ENCODE measurements around the gene EXOC6. TPM values are rescaled to one million over a fixed set of nuclear protein-coding genes. Genes with fewer than 3 reads are reported as not detected.
"Not testable (repeated sequence)": the region's sequence is repeated elsewhere in the genome, so short reads cannot be mapped to it uniquely, and the experiment has no call there.

The EXOC6 gene
- total RNA-seq, 1 donor from 2014 or later, result 25.6 TPM

GRCh38 chr10:92938841-92939240 lies 90.5 kb downstream of the EXOC6 start:
- no peak overlapping the region for H3K4me3 ChIP-seq
- no peaks in the 10 kb centered on the region for H3K27me3 ChIP-seq
- H3K36me3 Mint-ChIP-seq, result no peaks in the 10 kb centered on the region
- no peaks in the 10 kb centered on the region for H3K4me1 ChIP-seq
- DNase-seq (ENCODE audit: low spot score), result no peak
- no peak overlapping the region for H3K9ac ChIP-seq
- H3F3A ChIP-seq (ENCODE audit: low read depth), result peaks cover 6% of the 10 kb centered on the region
- no peaks in the 10 kb centered on the region for H3K27me3 Mint-ChIP-seq (ENCODE audit: insufficient read depth, low read depth)
- no peak overlapping the region for H3K27ac Mint-ChIP-seq
- TF ChIP-seq EZH2phosphoT487 (IDR thresholded peaks at IDR 0.05) (no peak), EZH2 (IDR thresholded peaks at IDR 0.05) (no peak)
- TF ChIP-seq, protein P1, sequence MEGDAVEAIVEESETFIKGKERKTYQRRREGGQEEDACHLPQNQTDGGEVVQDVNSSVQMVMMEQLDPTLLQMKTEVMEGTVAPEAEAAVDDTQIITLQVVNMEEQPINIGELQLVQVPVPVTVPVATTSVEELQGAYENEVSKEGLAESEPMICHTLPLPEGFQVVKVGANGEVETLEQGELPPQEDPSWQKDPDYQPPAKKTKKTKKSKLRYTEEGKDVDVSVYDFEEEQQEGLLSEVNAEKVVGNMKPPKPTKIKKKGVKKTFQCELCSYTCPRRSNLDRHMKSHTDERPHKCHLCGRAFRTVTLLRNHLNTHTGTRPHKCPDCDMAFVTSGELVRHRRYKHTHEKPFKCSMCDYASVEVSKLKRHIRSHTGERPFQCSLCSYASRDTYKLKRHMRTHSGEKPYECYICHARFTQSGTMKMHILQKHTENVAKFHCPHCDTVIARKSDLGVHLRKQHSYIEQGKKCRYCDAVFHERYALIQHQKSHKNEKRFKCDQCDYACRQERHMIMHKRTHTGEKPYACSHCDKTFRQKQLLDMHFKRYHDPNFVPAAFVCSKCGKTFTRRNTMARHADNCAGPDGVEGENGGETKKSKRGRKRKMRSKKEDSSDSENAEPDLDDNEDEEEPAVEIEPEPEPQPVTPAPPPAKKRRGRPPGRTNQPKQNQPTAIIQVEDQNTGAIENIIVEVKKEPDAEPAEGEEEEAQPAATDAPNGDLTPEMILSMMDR (IDR thresholded peaks at IDR 0.05), result no peak
- no peaks in the 10 kb centered on the region for H3K79me2 ChIP-seq (ENCODE audit: low read depth)
- H3K9me3 ChIP-seq (ENCODE audit: low read depth), result peaks cover 3% of the 10 kb centered on the region
- no peak overlapping the region for H3K27ac ChIP-seq
- H3K4me1 Mint-ChIP-seq, result no peaks in the 10 kb centered on the region
- no peak overlapping the region for H2AFZ ChIP-seq (replicated peaks)
- no peaks in the 10 kb centered on the region for H3K36me3 ChIP-seq
- no peaks in the 10 kb centered on the region for H3K9me3 Mint-ChIP-seq
- no peak overlapping the region for H3K4me2 ChIP-seq
- H4K20me1 ChIP-seq (ENCODE audit: low read depth), result no peaks in the 10 kb centered on the region
- no peak overlapping the region for H3K4me3 Mint-ChIP-seq

DNA sequence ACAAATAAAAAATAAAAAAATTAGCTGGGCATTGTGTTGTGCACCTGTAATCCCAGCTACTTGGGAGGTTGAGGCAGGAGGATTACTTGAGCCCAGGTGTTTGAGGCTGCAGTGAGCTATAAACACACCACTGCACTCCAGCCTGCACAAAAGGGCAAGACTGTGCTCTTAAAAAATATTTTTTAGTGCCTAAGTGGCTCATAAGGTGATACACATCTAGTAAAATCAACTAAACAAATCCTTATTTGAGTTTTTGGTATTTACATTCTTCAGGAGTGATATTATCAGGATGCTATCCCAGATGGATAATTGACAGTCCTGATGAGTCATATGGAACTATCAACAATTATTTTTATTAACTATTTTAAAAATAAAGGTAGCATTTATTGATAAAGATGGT lies 93.9 kb downstream of the EXOC6 start:
- no peaks in the 10 kb centered on the region for H3K79me2 ChIP-seq (ENCODE audit: low read depth)
- no peak overlapping the region for H3K4me3 ChIP-seq
- no peaks in the 10 kb centered on the region for H3K9me3 ChIP-seq (ENCODE audit: low read depth)
- no peak overlapping the region for H3K4me2 ChIP-seq
- no peak overlapping the region for H3K27ac Mint-ChIP-seq
- no peak overlapping the region for H2AFZ ChIP-seq (replicated peaks)
- no peak for TF ChIP-seq EZH2phosphoT487 (IDR thresholded peaks at IDR 0.05)
- TF ChIP-seq, protein P1 (IDR thresholded peaks at IDR 0.05), result no peak
- no peak for TF ChIP-seq EZH2 (IDR thresholded peaks at IDR 0.05)
- H4K20me1 ChIP-seq (ENCODE audit: low read depth), result no peaks in the 10 kb centered on the region
- H3K4me1 Mint-ChIP-seq, result no peaks in the 10 kb centered on the region
- no peak overlapping the region for H3K4me3 Mint-ChIP-seq
- no peaks in the 10 kb centered on the region for H3K27me3 ChIP-seq
- no peak for DNase-seq (ENCODE audit: low spot score)
- H3K36me3 Mint-ChIP-seq, result peaks cover 4% of the 10 kb centered on the region
- no peaks in the 10 kb centered on the region for H3F3A ChIP-seq (ENCODE audit: low read depth)
- H3K9ac ChIP-seq, result no peak overlapping the region
- no peak overlapping the region for H3K27ac ChIP-seq
- no peaks in the 10 kb centered on the region for H3K36me3 ChIP-seq
- no peaks in the 10 kb centered on the region for H3K27me3 Mint-ChIP-seq (ENCODE audit: insufficient read depth, low read depth)
- no peaks in the 10 kb centered on the region for H3K9me3 Mint-ChIP-seq
- no peaks in the 10 kb centered on the region for H3K4me1 ChIP-seq

DNA sequence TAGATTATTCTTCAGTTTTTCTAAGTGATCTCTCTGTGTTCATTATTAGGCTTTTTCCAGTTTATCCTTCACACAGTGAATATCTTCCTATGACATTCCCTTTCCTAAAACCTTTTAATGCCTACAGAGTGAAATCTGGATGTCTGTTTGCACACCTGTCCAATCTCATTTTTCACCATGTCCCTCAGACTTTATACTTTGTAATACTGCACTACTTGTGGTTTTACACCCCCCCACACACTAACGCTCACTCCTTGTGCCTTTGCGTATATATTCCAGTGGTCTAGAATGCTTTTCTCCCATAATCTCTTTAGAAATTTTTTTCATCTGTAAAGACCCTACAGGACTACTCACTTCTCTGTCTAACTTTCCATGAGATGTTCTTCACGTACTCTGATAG lies 98.2 kb downstream of the EXOC6 start:
- H4K20me1 ChIP-seq (ENCODE audit: low read depth), result no peaks in the 10 kb centered on the region
- Mint-ChIP-seq H3K9me3 (no peaks in the 10 kb centered on the region), H3K4me1 (no peaks in the 10 kb centered on the region), H3K36me3 (peaks cover 12% of the 10 kb centered on the region), H3K27ac (no peak overlapping the region), H3K27me3 (ENCODE audit: insufficient read depth, low read depth) (no peaks in the 10 kb centered on the region), H3K4me3 (no peak overlapping the region)
- H3K27ac ChIP-seq, result no peak overlapping the region
- no peak overlapping the region for H3K4me3 ChIP-seq
- no peak overlapping the region for H3K4me2 ChIP-seq
- TF ChIP-seq EZH2phosphoT487 (IDR thresholded peaks at IDR 0.05) (no peak), EZH2 (IDR thresholded peaks at IDR 0.05) (no peak)
- TF ChIP-seq, protein P1 (IDR thresholded peaks at IDR 0.05), result no peak
- H3K4me1 ChIP-seq, result no peaks in the 10 kb centered on the region
- H3F3A ChIP-seq (ENCODE audit: low read depth), result no peaks in the 10 kb centered on the region
- no peaks in the 10 kb centered on the region for H3K36me3 ChIP-seq
- no peaks in the 10 kb centered on the region for H3K9me3 ChIP-seq (ENCODE audit: low read depth)
- no peaks in the 10 kb centered on the region for H3K79me2 ChIP-seq (ENCODE audit: low read depth)
- H2AFZ ChIP-seq (replicated peaks), result no peak overlapping the region
- no peak for DNase-seq (ENCODE audit: low spot score)
- H3K27me3 ChIP-seq, result no peaks in the 10 kb centered on the region
- no peak overlapping the region for H3K9ac ChIP-seq

GRCh38 chr10:92952573-92952972 lies 104.3 kb downstream of the EXOC6 start:
- not testable (repeated sequence) for H3K9me3 Mint-ChIP-seq; H3F3A ChIP-seq (ENCODE audit: low read depth); H3K36me3 Mint-ChIP-seq; H3K4me1 Mint-ChIP-seq; H3K9me3 ChIP-seq (ENCODE audit: low read depth); H3K27ac Mint-ChIP-seq; H3K9ac ChIP-seq; H4K20me1 ChIP-seq (ENCODE audit: low read depth); H2AFZ ChIP-seq (replicated peaks); H3K4me1 ChIP-seq; DNase-seq (ENCODE audit: low spot score); H3K36me3 ChIP-seq; H3K4me2 ChIP-seq; H3K27me3 Mint-ChIP-seq (ENCODE audit: insufficient read depth, low read depth); H3K4me3 ChIP-seq; H3K27me3 ChIP-seq; H3K27ac ChIP-seq; H3K4me3 Mint-ChIP-seq; H3K79me2 ChIP-seq (ENCODE audit: low read depth)
